Fibroblast of skin of left quadriceps (primary cell): ENCODE results near the gene TMTC2.
"Not testable (repeated sequence)": the region's sequence is repeated elsewhere in the genome, so short reads cannot be mapped to it uniquely, and the experiment has no call there.

Experiments used
- DNase-seq, 2 experiments: peaks; one replicate each; pipeline ENCODE4 v3.0.0-alpha.2; 2013; ENCODE audit warnings: low read depth in 2 of 2

TMTC2 gene

GRCh38 chr12:82788594-82788993 lies 101.9 kb downstream of the TMTC2 start:
- no peak for DNase-seq

GRCh38 chr12:82789674-82790073 lies 103.0 kb downstream of the TMTC2 start:
- DNase-seq: no peak

DNA sequence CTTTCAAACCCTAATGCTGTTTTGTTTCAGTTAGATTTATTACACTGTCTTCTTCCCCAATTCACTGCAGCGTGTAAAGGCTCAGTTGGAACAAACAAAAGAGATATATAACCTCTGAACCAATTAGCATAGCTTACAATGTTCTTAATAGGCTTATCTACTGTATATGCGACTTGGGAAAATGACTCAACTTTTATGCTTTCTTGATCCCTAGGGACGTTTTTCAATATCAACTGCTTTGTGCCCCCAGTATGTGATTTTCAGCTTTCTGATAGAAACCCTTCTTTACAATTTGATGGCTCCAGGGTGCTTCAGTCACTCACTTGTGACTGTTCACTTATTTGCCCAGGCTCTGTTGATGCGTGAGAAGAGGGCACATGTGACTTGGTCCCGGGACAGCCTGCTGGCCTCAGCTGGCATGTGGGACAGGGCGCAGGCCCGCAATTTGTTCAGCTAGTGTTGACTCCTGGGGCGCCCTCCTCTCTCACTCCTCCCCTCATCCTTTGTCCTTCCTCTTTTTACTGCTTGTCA lies 107.1 kb downstream of the TMTC2 start:
- DNase-seq: no peak

DNA sequence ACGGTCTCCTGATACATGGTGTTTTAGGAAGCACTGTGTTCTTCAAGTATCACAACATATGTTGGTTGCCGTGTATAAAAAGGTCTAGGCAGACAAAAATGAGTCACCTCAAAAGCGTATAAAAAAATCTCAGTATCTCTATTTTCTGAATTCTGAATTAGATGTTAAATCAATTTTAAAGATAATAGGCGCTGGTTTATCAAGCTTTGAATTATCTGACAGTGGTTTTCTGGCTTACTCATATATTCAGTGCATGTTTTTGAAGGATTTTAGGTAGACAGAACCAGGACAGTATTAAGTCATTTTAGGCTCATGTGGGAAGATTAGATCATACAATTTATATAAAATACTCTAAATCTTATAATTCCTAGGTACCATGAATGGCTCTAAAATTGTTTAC lies 110.8 kb downstream of the TMTC2 start:
- DNase-seq: no peak

GRCh38 chr12:82800185-82800584 lies 113.5 kb downstream of the TMTC2 start:
- DNase-seq: no peak

DNA sequence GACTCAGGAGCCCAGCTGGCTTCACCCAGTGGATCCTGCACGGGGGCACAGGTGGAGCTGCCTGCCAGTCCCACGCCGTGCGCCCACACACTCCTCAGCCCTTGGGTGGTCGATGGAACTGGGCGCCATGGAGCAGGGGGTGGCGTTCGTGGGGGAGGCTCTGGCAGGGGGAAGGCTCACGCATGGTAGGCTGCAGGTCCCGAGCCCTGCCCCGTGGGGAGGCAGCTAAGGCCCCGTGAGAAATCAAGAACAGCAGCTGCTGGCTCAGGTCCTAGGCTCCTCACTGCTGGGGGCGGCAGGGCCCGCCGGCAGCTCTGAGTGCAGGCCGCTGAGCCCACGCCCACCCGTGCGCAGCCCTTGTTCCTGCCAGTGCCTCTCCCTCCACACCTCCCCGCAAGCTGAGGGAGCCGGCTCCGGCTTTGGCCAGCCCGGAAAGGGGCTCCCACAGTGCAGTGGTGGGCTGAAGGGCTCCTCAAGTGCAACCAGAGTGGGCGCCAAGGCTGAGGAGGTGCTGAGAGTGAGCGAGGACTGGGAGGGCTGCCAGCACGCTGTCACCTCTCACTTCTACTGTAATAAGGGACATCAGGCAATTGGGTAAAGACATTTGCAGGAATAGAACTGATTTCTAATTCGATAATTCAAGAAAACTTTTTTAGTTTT lies 115.4 kb downstream of the TMTC2 start:
- no peak for DNase-seq

DNA sequence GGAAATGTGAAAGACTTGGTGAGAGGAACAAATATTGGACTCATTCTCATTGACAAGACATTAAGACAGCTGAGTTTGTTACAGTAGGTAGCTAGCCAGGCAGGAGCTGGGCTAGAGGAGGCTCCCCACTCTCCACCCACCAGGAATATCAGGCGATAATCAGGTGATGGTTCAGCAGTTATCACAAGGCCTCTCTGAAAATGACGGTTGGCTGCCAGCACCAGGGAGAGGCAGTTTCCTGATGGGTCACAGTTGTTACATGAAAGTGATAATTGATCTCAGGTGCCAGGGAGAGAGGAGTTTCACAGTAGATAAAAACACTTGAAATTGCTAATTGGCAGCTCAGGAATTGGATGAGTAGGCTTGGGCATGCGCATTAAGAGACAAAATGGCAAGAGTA lies 116.5 kb downstream of the TMTC2 start:
- no peak for DNase-seq

DNA sequence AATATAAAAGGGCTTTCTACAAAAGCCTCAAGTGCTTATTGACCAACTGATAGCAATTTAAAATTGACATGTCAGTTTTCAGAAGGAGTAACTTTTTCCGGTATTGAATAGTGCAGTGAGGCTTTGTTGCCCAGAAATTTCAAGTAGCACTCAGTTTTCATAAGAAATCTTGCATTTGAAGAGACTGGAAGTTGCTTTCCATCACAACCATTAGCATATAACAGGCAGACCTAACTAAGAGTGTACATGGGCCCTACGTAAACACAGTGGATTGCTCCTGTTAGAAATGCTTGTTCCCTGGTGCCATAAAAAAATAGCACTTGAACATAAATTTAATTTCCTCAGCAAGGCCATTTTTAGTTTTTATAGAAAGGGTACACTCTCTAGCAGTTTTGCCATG lies 117.9 kb downstream of the TMTC2 start:
- DNase-seq: no peak

DNA sequence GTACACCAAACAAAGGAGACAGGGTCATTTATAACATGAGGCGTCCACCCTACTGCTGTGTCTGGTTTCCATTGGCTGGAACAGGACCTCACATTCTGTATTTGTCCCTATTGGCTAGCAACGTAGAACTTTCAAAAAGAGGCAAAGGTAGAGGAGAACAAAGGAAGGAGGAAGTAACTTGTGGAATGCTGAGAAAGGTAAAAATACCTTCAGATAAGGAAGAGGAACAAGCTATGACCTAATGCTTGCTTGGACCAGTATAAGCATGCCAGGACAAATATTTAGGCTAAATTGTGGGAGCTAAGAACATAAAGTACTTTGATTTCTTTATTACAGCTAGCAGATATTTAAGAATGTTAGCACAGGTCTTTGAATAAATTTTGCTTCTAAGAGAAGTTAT lies 118.3 kb downstream of the TMTC2 start:
- not testable (repeated sequence) for DNase-seq

DNA sequence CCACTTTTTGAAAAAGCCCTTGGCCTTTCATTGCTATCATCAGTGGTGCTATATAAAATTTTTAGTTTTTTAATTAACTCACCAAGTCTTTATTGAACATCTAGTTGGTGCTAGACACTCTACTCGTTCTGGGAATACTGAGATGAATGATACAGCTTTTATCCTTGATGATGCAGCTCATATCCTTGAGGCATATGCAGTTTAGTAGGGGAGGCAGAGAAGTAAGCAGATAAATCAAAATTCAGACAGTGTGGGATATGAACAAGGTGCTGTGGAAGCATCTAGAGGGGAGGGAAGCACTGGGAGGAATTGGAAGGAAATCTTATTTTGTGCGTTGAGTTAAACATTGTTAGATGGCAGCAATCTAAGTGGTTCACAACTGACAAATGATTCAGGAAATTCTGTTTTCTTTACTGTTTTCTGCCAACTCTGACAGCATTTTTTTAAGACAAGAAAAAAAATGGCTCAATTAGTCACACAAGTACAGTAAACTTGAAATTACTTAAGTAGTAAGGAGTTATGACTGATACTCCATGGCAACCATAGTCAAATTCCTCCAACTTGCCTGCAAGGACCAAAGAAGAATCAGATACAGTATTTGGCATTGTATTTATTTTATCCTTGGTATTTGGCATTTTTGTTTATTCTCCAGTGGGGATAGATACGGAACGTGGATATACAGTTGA lies 119.2 kb downstream of the TMTC2 start:
- DNase-seq: no peak

GRCh38 chr12:82807132-82807737 lies 120.5 kb downstream of the TMTC2 start:
- no peak for DNase-seq

GRCh38 chr12:82810568-82810967 lies 123.9 kb downstream of the TMTC2 start:
- DNase-seq: no peak

- no peak for DNase-seq
Measured at GRCh38 chr12:82817368-82817767, 130.7 kb downstream of the TMTC2 start.

GRCh38 chr12:82818271-82819035 lies 131.7 kb downstream of the TMTC2 start:
- no peak for DNase-seq

DNA sequence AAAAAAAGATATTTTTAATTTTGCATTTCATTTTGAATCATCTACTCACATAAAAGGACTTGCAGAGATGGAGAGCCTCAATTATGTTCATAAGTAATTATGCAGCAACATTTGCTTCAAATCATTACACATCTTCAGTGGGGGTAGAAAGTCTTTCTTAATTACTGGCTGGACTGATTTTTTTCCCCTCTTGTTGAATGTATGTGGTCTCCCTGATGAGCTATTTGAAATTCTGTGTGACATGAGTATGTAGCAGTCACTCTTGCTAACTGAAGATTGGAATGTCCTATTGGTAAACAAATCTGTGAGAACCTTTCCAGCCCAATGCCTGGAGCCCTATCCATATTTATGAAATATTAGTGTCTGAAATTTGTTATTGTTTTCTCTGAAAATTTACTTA lies 139.8 kb downstream of the TMTC2 start:
- no peak for DNase-seq

GRCh38 chr12:82832096-82832495 lies 145.4 kb downstream of the TMTC2 start:
- no peak for DNase-seq

DNA sequence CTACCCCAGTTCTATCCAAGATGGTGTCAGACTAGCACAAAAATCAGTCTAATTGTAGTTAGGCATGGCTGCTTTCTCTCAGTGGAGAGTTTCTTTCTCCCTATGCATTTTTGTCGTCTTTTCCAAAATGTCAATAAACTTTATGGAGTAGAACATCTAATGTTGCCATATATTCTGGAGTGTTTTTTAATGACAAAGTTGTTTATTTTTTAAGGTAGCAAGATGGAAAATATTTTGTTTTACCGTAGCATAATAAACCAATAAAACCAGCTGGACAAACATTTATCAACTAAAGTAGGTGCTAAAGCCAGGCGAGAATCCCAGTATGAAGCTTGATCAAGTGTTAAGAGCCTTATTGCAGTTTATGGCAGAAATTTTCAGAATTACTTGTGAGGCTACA lies 146.3 kb downstream of the TMTC2 start:
- DNase-seq: no peak

DNA sequence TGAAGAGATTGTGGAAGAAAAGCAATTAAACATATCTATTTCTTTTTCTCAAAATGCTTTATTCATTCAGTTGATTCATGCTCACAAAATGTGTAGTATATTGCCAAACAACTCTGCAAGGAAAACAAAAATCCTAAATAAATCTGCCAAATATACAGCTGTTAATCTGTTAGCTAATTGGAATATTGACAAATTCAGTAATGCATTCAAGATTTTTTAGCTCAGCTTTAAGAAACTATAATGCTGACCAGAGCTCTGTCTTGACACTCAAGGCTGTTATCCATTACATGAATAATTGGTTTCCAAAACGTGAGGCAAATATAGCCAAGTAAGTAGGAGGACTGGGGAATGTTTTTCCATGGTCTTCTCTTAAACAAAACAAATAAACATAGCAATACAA lies 146.8 kb downstream of the TMTC2 start:
- peak; percentile 44 to 48 for DNase-seq

GRCh38 chr12:82835217-82835616 lies 148.5 kb downstream of the TMTC2 start:
- no peak for DNase-seq

DNA sequence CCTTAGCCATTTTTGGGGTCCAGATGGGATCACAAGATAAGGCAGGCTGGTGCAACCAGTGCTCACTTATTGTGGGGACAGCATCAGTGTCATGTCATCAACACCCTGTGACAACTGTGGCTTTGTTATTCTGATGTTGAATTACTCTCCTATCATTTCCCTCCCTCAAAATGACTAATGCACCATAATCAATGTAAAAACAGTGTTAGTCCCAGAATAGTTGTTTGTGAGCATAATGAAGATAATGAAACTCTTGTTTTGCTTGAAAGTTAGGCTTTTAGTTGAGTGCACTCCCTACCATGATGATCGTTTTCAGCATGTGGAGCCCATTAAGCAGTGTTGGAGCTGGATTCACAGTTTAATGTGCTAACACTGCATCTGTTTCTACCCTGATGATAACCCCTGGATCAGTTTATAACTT lies 151.4 kb downstream of the TMTC2 start:
- no peak for DNase-seq

GRCh38 chr12:82838827-82839226 lies 152.1 kb downstream of the TMTC2 start:
- DNase-seq: no peak

DNA sequence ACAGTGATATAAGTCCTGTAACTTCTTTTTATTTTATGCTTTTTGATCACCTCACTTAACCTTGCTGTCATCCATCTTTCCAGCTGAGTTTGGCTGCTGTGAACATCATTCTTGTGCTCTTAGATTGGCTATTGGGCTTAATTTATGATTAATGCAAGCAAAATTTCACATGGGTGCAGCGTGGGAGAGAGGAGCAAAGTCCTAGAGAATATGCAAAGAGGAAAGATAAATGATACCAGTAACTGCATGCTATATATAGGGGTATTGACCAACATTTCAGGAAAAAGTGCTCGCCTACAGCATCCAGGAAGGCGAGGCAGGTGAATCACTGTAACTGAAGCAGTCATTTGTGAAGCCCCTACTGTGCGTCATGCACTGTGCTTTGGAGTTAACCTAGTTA lies 153.1 kb downstream of the TMTC2 start:
- no peak for DNase-seq
